Measurements from ENCODE around the gene CTNNA2. TPM values are rescaled to one million over a fixed set of nuclear protein-coding genes. Genes with fewer than 3 reads are reported as not detected.

CTNNA2 gene
- total and polyA plus RNA-seq, 2 of the 8 experiments (the other 6 are each of a cell fraction or from before 2014, with no cell fraction given) = 3.9 to 9.0 TPM

DNA sequence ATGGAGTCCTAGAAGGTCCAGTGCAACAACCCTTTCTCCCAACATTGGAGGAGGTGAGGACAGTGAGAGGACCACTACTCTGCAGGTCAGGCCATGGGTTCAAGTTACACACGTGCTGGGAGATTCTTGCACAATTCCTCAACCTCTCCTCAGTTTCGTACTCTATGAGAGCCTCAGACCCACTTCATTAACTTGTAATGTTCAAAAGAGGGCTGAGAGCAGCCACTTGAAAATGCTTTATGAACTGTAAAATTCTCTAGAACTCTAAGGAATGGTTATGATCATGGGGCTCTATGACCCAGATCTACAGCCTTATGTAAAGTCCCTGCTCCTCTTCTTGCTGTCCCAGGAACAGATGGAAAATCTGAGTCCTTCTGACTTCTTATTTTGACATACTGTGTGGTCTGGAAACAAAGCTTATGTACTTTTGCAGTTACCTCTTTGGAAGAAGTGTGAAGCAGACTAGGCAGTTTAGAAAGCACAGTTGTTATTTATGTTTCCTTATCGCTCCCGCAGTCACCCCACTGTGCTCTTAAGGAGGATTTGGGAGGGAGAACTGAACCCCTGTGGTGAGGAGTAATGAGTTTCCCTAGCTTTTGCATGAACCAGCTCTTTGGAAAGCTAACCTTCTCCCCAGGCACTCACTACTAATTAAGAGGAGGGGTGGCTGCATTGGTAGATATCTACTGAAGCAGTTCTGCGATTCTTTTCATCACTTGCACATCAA is 495.1 kb downstream of the CTNNA2 start:
- POLR2A ChIA-PET (ENCODE audit: partially characterized antibody) = no interaction called here
- no peak overlapping the region for H3K56ac ChIP-seq (replicated peaks; ENCODE audit: insufficient read length, low read depth, low read length)
- H3K27me3 ChIP-seq (replicated peaks in 1 of 4; ENCODE audit: control insufficient read depth in 3 of 4, extremely low read depth in 1 of 4, insufficient read depth in 3 of 4, low read length in 3 of 4) = peaks cover 14 to 23% (median 19%) of the 10 kb centered on the region in 4 experiments; a peak in 5 of 7 replicates
- no peak overlapping the region for H2BK120ac ChIP-seq (replicated peaks; ENCODE audit: low read depth, low read length)
- H4K5ac ChIP-seq (ENCODE audit: insufficient read length, low read depth, low read length) = no peak overlapping the region
- H3K79me2 ChIP-seq (ENCODE audit: control insufficient read depth in 1 of 2, insufficient read depth in 2 of 2, low read length in 2 of 2) = no peaks in the 10 kb centered on the region
- H3K4ac ChIP-seq (replicated peaks; ENCODE audit: insufficient read length, low read depth, low read length) = no peak overlapping the region
- H2AK5ac ChIP-seq (ENCODE audit: low read depth, low read length) = no peak overlapping the region
- no peak overlapping the region for H2BK5ac ChIP-seq (ENCODE audit: low read depth, low read length)
- no peak overlapping the region for H3K14ac ChIP-seq (ENCODE audit: insufficient read length)
- no peak overlapping the region for H3K23ac ChIP-seq (ENCODE audit: insufficient read length)
- H2BK15ac ChIP-seq (ENCODE audit: low read length) = no peak overlapping the region
- H3K4me2 ChIP-seq (ENCODE audit: insufficient read depth in 1 of 2, low read depth in 2 of 2, low read length in 2 of 2) = peak overlapping the region; percentile 41 to 77
- TF ChIP-seq BCL11A (IDR thresholded peaks at IDR 0.05; ENCODE audit: low read depth in 2 of 2, low read length in 2 of 2) (peak; percentile 67 to 98), CHD2 (IDR thresholded peaks at IDR 0.05; ENCODE audit: low read length) (no peak), CEBPB (IDR thresholded peaks at IDR 0.05; ENCODE audit: low read depth, low read length) (peak; percentile 41; the same call in 1 of the 2 replicates), NRF1 (IDR thresholded peaks at IDR 0.05; ENCODE audit: low read depth, low read length) (no peak), NANOG (IDR thresholded peaks at IDR 0.05; ENCODE audit: insufficient read depth, low read depth, low read length, poor library complexity, severe bottlenecking) (peak; percentile 92), HDAC2 (IDR thresholded peaks at IDR 0.05; ENCODE audit: borderline replicate concordance in 1 of 2, low read depth in 2 of 2, low read length in 2 of 2) (peak in 1 of 2 experiments; percentile 40; a peak in 1 of 4 replicates), MAFK (IDR thresholded peaks at IDR 0.05; ENCODE audit: low read depth, low read length) (no peak)
- TF ChIP-seq, protein P1, sequence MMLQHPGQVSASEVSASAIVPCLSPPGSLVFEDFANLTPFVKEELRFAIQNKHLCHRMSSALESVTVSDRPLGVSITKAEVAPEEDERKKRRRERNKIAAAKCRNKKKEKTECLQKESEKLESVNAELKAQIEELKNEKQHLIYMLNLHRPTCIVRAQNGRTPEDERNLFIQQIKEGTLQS (IDR thresholded peaks at IDR 0.05; ENCODE audit: insufficient read depth, low read depth, low read length) = no peak
- no peak overlapping the region for H4K91ac ChIP-seq (replicated peaks; ENCODE audit: insufficient read length, low read length)
- H3K4me3 ChIP-seq (ENCODE audit: extremely low read depth in 1 of 4, insufficient read depth in 2 of 4, low read depth in 3 of 4, low read length in 4 of 4) = peak overlapping the region in 1 of 4 experiments; percentile 14; a peak in 2 of 8 replicates
- no peak overlapping the region for H3K27ac ChIP-seq (ENCODE audit: low read depth, low read length)
- H3K9ac ChIP-seq (replicated peaks in 1 of 4; ENCODE audit: extremely low read depth in 1 of 4, low read depth in 3 of 4, low read length in 3 of 4) = no peak overlapping the region
- H3K79me1 ChIP-seq (ENCODE audit: low read depth, low read length) = no peaks in the 10 kb centered on the region
- H3K18ac ChIP-seq (ENCODE audit: extremely low read depth, low read length) = no peak overlapping the region; the same call in 1 of the 2 replicates
- CTCF ChIA-PET (ENCODE audit: partially characterized antibody) = interaction anchor here (0.7 to 1.6 kb wide), 4 partner anchors 27 to 231 kb away, joined by 3 to 4 read pairs (median 3); no protein-coding TSS in a partner anchor
- no peaks in the 10 kb centered on the region for H3K36me3 ChIP-seq (ENCODE audit: control insufficient read depth in 2 of 4, insufficient read depth in 4 of 4, low read length in 3 of 4)
- no peak overlapping the region for H2AFZ ChIP-seq (ENCODE audit: low read length)
- FAIRE-seq = peak; percentile 74
- no peak overlapping the region for H2BK20ac ChIP-seq (ENCODE audit: low read length)
- no peaks in the 10 kb centered on the region for H4K20me1 ChIP-seq (replicated peaks in 1 of 2; ENCODE audit: control insufficient read depth in 1 of 2, insufficient read depth in 2 of 2, low read length in 2 of 2)
- WGBS, 2 experiments (ENCODE audit: extremely low coverage in 1 of 2, insufficient coverage in 1 of 2, insufficient read length in 1 of 2, insufficient replicate concordance in 2 of 2, low coverage in 1 of 2, low lambda C conversion rate in 2 of 2, missing lambda C conversion rate in 1 of 2) = 27% methylated on average over 5 of the region's 5 CpGs; no CpG with 5 or more reads in 1 of the 2 experiments
- H4K8ac ChIP-seq (ENCODE audit: extremely low read depth, insufficient read depth, low read length) = no peak overlapping the region
- H3K9me3 ChIP-seq (ENCODE audit: insufficient read depth in 2 of 2, low read depth in 1 of 2, low read length in 1 of 2) = no peaks in the 10 kb centered on the region
- H2BK12ac ChIP-seq (ENCODE audit: low read depth, low read length) = no peak overlapping the region; the same call in 1 of the 2 replicates
- peaks cover 1 to 10% (median 8%) of the 10 kb centered on the region in 4 experiments; a peak in 5 of 7 replicates for H3K4me1 ChIP-seq (replicated peaks in 1 of 4; ENCODE audit: control insufficient read depth in 3 of 4, insufficient read depth in 4 of 4, low read length in 3 of 4)
- DNase-seq (ENCODE audit: low read depth in 1 of 2, low spot score in 2 of 2) = peak in 1 of 2 experiments; percentile 71
- no peaks in the 10 kb centered on the region for H3K23me2 ChIP-seq (ENCODE audit: low read depth, low read length)

Measured in H1 (cell line).